Pulmonary artery endothelial cell (primary cell): Measurements from ENCODE around the gene NOL4L. TPM values are rescaled to one million over a fixed set of nuclear protein-coding genes. Genes with fewer than 3 reads are reported as not detected.

Source experiments
- DNase-seq: peaks from one replicate; pipeline ENCODE4 v3.0.0-alpha.2; 2011; ENCODE audit warnings: low read depth, low spot score
- total RNA-seq: library from RNA; depleted of rRNA; stranded (reverse); fragments of >200 nt; gene quantifications from 2 replicates; pipeline ENCODE4 v1.2.3, GENCODE V29; 2014

Gene NOL4L
- total RNA-seq, 1 donor from 2014 or later = 11.5 TPM

DNA sequence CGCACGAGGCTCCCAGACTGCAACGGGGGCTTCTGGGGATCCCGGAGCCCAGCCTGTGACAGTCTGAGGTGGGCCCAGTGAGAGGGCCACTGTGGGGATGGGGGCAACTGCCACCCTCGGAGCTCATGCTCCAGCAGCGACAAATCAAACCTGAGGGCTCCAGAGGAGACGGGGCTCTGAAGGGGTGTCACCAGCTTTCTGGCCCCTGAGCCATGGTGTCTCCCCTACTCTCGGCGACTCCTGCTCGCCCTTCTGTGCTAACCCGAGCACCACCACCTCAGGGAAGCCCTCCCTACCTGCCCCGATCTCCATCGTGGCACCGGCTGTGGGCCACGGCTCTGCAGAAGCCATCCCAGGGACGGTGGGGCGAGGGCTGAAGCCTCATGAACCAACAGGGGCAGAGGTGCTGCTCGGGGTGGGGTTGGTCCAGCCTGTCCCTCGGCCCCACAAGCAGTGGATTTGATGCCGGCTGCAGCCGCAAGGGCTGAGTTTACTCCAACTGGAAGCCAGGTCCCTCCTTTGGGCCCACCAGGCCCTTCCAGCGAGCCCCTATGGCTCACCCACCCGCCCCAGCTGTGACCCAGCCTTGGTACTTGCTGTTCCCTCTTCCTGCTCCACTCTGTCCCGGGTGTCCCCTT is 124.3 kb downstream of the NOL4L start:
- DNase-seq = no peak

DNA sequence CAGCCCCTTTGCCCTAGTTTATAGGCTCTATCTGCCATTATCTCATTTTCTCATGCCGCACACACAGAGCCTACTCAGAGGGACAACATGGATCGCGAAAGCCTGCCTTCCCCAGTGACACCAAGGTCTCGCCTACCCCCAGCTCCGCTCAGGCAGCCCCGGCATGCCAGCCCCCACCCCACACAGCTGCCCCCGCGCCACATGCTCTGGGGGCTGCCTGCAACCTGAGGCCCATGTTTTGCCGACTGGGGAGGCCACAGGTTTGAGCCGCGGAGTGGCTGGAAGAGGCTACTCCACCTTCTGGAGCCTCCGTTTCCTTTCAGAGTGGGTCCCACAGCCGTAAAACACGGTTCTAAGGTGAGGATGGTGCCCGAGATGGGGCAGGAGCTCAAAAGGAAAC is 124.9 kb downstream of the NOL4L start:
- DNase-seq = no peak

DNA sequence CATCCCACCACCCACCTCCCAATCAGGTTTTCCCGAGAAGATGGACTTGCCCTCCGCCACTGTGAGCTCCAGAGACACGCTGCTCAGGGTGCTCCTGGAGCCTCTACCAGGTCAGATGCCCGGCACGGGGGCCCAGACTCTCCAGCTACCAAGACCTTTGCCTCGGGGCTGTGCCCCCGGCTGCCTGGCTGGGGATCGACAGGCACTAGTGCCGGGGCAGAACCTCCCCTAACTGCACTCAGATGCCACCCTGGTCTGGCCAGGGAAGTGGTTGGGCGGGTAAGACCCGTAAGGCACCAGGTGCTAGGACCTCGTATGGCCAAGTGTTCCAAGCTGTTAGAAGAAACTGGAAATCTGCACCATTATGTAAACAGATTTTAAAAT is 126.3 kb downstream of the NOL4L start:
- no peak for DNase-seq

DNA sequence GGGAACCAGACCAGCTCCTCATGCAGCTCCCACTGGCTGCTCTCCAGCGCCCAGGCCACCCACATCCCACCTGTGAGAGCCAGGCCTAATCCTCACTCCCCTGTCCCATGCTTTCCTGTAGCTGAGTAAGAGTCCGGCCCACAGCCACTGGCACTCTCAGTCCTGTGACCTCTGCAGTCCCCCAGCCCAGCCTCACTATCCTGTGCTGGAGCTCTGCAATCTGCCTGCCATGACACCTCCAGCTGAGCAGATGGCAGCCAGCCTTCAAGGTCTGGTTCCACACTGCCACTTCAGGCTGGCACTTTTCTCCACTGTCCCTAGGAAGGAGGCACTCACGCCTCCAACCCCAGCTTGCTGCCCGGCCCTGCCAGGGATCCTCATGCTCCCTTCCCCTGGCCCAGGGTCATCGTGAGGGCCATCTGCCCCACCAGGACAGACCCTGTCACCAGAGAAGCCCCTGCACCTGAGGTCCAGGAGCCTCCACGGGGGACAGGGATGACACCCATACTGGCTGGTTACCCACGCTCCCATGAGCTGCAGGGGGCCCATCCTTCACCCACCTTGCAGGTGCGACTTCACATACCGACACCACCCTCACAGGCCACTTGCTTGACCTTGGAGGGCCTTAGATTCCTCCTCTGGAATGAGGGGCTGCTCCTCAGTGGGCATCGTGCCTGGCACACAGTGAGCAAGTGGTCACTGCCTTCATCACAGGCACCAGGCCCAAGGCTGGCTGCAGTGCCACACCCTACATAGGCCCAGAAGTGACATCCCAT is 126.9 kb downstream of the NOL4L start:
- no peak for DNase-seq

DNA sequence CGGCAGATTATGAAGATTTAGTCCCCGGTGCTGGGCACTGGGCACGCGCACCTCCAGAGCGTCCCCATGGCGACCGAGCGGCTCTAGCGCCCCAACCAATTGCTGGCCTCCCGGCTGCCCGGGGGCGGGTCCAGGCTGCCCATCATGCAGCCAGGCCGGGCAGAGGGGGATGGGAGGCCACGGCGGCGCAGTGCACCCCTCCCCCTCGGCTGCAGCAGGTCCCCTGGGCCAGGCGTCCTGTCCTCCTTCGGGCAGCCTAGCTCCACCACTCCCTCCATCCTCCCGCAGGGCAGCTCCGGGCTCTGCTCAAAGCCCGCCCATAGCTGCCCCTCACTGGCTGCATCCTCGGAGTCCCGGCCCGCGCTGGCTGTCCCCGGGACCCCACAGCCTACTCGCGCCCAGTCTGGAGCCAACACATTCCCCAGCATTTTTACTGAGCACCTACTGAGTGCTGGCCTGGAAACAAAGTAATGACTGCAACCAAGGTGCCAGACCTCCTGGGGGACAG is 127.6 kb downstream of the NOL4L start:
- DNase-seq = no peak

DNA sequence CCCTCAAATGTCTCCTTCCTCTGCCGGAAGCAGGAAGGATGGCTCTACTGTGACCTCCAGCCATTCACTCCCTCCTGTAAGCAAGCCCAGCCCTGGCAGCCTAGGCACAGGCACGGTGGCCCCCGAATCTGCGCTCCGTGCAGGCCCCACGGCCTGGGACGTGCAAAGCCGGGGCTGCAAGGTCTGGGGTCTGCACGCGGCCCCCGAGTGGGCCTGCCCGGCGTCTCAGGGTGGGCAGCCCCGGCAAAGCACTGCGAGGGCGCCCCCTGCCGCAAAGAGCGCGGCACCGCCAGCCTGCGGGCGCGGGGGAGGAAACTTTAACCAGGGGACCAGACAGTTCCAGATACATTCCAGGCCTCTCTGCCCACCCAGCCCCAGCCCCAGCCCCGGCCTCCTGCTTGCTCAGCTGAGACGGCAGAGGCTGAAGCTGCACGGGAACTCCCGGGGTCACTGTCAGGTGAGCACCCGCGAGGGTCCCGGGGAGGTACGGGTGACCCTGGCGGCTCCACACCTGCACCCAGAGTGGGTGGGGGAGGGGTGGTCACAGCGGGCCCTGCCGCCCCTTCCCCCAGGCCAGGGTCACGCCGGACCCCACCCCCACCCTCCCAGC is 128.2 kb downstream of the NOL4L start:
- DNase-seq = no peak

DNA sequence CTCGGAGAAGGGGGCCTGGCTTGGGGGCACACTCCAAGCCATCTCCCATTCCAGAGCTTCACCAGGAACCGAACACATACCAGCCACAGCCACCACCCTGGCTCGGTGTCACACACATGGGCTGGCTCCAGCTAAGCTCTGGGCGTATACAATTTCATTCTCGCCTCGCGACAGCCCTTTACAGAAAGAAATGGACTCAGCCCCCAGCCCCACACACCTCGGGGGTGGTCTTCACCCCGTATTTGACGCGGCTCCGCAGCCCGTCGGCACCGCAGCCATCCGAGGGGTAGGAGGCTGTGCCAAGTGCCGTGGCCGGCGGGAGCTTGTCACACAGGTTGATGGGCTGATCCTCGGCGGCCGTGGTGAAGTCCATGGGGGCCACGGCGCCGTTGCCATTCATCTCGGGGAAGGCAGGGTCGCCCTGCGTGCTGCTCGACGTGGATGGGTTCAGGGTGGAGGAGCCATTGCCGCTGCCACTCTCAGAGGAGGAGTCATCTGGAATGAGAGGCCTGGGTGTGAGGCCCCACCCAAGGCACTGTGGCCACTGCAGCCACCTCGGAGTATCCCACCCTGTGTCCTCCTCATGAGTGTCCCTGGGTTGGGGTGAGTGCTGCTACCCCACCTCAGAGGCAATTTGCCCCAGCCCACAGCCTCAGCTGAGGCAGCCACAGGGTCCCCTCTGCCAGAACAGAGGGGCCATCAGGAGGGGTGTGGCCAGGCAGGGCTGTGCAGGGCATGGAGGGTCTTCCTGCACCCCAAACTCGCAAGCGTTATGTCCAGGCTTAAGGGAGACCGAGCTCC is 129.0 kb downstream of the NOL4L start:
- DNase-seq = no peak

DNA sequence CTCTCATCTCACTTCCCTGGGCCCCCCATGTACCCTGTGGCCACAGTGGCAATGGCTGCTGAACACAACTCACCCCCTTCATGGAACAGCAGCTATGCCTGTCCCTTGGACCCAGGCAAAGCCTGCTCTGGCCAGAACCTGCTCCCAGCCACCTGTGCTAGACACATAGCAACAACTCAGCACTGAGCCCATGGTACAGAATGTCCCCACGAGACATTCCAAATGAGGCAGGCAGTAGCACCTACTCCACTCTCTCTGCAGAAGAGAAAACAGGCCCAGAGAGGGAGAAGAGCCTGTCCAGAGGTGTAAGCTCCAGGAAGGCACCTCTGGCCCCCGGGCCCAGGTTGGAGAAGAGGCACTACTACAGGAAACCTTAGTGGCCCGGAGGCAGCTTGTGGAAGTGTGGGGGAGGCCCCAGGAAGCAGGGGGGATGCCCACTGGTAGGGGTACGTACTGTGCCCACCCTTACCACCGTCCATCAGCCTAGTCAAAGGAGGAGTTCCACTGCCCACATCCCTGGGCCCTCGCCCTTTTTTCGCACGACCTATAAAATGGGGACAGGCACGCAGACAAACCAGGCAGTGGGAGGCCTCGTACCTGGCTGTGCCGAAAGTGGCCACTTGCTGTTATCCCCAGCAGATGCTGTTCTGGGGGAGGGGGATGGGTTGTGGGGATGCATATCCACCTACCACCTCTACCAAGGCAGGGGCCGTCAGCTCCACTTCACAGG is 129.8 kb downstream of the NOL4L start:
- no peak for DNase-seq

DNA sequence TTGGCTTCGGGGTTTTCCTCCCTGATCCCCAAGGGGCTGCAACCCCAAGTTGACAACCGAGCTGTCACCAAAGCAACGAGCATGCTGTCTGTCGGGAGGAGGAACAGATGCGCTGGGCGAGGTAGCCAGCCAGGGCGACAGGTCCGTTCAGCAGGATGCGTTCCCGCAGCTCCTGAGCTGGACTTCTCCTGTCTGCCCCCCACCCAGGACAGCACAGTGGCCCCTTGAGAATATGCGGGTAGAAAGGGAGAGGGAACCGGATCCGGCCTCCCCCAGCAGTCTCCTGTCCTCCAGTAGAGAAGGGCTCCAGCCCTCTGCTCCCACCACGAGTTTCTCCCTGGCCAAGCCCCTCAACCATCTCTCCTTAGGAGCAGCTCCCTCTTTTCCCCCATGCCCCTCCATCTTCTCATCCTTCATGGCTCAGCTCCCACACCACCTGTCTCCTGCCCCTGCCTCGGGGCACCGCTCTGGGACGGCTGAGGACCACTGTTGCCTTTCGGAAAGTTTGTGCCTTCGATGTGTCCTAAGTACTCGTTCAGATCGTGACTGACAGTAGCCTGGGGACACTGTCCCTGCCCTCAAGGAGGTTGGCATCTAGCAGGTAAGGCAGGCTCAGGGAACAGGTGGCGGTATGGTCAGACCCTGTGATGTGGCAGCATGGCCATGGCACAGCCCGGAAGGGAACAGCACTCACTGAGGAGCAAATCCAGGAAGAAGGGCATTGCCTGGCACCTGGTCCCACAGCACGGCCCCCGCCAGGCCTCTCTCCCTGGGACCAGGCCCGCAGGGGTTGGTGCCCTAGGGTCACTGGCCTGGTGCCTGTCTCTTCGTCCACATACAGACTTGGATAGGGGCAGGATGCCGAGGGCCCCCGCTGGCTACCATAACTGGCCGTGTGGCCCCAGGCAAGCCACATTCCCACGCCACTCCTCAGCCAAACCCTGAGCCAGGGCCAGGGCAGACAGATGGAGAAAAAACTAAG is 130.7 kb downstream of the NOL4L start:
- DNase-seq = no peak

DNA sequence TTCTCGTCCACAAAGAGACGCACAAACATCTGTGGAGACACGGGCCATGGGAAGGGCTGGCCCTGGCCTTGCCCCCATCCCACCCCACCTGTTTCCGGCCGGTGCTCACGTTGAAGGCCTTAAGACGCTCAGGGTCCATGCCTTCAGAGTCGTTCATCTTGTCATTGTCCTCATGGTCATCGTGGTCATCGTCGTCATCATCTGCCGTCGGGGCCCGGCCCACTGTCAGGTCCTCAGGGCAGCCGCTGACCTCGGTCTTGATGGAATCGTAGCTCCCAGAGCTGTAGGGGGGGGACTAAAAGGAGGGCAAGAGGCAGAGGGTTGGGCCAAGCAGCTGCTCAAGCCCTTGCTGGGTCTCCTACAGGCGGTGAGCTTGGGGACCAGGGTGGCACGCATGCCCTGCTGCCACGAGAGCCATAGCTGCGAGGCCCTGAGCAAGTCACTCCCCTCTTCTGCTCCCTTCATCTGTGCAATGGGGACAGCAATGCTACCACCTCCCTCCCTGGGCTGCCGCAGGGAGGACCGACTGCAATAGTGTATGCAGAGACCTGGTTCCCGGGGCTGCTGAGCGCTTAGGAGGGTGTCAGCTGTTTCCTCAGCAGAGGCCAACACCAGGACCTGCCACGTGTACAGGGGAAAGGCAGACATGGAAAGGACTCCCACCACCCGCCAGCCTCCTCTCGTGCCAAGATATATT is 131.5 kb downstream of the NOL4L start:
- DNase-seq = no peak

DNA sequence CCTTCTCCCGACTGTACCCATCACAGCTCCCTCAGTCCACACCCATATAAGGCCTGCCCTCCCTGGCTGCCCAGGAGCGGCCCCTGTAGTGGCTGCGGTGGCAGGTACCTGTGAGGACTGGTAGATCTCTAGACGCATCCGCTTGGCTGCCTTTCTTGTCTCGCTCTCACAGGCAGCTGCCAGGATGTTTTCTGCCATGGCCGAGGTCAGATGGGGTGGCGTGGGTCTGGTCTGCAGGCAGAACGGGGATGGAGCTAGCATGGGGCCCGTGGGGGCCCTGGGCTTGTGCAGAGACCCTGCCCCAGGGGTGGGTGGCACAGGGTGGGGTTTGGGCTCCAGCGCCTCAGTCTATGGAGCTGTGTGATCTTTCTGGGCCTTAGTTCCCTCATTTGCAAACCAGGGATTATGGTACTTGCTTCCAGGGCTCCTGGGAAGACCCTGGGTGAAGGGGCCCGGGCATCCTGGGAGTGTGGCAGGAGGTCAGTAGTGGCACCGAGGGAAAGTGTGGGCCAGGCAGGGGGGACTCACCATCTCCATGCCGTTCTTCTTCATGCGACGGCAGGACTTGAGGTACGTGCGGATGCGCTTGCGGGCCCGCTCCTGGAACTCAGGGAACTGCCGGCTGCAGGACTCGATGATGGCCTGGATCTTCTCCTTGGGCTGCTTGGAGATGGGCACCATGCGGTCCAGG is 132.2 kb downstream of the NOL4L start:
- DNase-seq = no peak

DNA sequence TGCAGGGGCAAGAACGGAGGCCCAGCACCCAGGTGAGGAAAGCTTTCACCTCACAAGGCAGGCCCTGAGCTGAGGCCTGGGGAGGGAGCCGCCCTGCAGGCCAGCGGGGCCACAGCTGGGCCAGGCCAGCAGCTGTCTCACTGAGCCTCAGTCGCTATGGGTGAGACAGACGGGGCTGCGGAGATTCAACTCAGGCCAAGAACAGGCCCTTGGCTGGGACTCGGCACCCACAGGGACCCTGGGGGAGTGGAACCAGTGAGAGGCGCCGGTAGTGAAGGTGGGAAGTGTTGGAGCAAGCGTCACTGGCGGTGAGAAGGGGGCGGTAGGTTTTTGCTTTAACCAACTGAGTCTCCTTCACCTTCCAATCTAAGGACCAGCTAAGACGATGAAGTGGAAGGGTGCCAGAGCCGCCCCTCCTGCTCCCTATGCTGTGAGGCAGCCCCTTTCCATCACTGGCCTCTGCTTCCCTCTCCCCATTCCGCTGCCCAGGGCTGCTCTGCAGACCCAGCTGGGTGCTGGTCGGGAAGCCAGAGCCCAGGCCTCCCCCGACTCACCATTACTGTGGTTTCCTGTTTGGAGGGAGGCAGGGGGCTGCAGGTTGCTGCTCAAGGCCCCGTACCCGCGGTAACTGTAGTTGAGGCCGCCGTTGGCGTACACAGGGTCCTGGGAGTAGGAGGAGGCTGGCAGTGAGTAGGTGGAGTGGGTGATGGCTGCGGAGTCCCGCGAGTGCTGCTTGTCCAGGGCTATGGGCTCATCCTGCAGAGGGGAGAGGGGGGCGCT is 133.3 kb downstream of the NOL4L start:
- no peak for DNase-seq

DNA sequence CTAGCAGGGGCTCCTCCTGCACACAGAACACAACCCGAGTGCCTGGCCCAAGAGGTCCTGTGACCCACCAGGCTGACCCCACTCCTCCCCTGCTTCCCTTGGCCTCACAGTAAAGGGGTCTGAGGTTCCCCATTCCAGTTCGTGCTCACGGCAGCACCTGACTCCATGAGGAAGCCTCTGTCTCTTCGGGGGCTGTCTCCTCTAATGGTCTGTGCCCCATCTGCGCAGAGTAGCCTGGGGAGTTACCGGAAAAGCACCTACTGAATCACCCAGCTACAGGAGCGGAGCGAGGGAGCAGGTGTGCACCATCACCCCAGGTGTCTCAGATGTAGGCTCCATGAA is 133.8 kb downstream of the NOL4L start:
- no peak for DNase-seq

DNA sequence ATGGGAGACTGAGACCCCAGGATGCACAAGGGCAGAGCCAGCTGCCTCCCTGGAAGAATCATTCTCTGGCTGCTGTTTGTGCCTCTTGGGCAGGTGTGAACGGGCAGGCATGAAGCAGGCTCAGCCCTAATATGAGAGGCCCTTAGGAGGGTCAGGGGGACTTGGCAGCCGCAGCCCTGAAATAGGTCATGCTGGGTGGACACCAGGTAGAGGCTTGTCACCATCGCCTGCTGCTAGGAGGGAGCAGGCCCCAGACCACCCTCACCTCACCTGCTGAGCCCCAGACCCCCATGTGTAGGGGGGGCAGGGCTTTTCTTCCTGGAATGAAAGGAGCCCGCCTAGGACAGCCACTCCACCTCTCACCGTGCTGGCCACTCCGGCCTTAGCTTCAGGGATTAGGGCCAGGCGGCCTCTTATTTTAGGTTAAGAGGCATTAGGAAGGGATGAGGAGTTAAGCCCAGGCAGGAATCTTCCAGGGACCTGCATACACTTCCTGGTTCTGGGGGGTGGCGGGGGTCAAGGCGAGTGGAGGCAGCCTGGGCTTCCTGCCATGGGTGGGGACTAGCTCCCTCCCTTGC is 134.6 kb downstream of the NOL4L start:
- no peak for DNase-seq

DNA sequence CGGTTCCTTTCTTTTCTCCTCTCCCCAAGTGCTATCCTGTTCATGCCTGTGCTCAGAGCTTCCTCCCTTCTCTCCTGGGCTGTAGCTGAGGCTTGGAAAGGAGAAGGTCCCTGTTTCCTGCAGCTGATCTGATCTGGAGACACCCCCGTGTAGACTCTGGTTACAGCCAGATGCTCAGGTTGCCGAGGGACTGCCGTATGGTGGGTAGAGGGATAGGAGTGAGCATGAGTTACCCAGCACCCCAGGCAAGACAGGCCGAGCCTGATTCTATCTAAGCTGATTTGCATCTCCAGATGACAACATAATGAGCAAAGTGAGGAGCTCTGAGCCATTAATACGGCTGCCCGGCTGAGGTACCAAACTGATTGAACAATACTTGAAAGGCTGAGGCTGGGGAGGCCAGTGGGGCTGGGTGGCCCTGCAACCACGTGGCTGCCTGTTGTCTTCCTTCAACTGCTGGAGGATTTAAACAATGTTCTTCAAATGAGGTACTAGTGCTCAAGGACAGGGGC is 135.2 kb downstream of the NOL4L start:
- DNase-seq = no peak

DNA sequence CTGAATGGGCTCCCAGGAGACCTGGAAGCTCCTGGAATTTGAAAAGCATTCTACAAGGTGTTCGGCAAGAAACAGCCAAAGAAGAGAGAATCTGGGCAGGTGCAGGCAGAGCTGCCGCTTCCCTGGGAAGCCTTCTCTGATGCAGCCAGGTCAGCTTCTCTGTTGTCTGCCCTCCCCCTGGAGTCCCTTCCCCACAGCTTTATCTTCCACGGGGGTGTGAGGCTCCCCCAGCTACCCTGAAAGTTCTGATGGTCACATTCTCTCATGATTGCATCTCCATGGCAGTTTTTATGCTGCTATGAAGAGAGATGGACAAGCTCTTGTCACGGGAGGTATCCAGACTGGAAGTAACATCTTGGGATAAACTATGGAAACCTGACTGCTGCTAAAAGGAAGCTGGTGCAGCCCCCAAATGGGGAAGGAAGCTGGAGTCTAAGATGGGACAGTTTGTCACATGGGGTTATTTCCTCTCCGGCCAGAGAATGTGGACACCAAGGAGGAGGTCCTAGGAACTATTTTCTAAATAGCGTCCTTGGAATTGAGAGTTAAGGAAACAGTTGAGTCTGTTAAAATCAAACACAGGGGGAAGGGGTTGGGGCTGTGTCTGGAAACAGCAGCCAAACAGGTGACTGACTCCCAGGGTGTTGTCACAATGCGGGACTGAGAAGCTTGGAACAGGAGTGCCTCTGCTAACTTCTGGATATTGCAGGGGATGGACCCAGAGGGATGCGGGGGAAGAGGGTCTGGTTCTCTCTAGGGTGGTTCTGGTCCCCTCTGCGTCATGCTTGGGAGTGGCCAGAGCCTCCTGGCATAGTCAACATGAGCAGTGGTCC is 135.9 kb downstream of the NOL4L start:
- no peak for DNase-seq
